ENCODE measurements around the gene CTAGE4. TPM values are rescaled to one million over a fixed set of nuclear protein-coding genes. Genes with fewer than 3 reads are reported as not detected.
"Not testable (repeated sequence)": the region's sequence is repeated elsewhere in the genome, so short reads cannot be mapped to it uniquely, and the experiment has no call there.

The CTAGE4 gene
- polyA plus RNA-seq (ENCODE audit: insufficient read length in 4 of 4), result 10 to 100 TPM in 1 of 4 donors, 1 to 10 TPM in 2, under 1 TPM in 1; 0.30 to 19.3 (median 5.3) TPM

- not testable (repeated sequence) for DNase-seq (ENCODE audit: low read depth in 4 of 4, low spot score in 3 of 4)
Measured at GRCh38 chr7:144183166-144183565, at the start of gene CTAGE4. Gene CTAGE4 (plus strand): TSS chr7:144183466. CDS start chr7:144183504, 38 bp downstream.

GRCh38 chr7:144134116-144134515 is 49.1 kb upstream of the CTAGE4 start:
- no peak for DNase-seq (ENCODE audit: low read depth in 4 of 4, low spot score in 3 of 4)

- DNase-seq (ENCODE audit: low read depth in 4 of 4, low spot score in 3 of 4), result no peak
Measured at GRCh38 chr7:144137501-144137900, 45.8 kb upstream of the CTAGE4 start.

GRCh38 chr7:144142187-144142586 is 41.1 kb upstream of the CTAGE4 start:
- DNase-seq (ENCODE audit: low read depth in 4 of 4, low spot score in 3 of 4), result no peak

- DNase-seq (ENCODE audit: low read depth in 4 of 4, low spot score in 3 of 4), result no peak
Measured at GRCh38 chr7:144144426-144144825, 38.8 kb upstream of the CTAGE4 start.

- no peak for DNase-seq (ENCODE audit: low read depth in 4 of 4, low spot score in 3 of 4)
Measured at GRCh38 chr7:144148224-144148827, 34.9 kb upstream of the CTAGE4 start.

- no peak for DNase-seq (ENCODE audit: low read depth in 4 of 4, low spot score in 3 of 4)
Measured at GRCh38 chr7:144158861-144159260, 24.4 kb upstream of the CTAGE4 start.

- no peak for DNase-seq (ENCODE audit: low read depth in 4 of 4, low spot score in 3 of 4)
Measured at GRCh38 chr7:144164784-144165183, 18.5 kb upstream of the CTAGE4 start.

- not testable (repeated sequence) for DNase-seq (ENCODE audit: low read depth in 4 of 4, low spot score in 3 of 4)
Measured at GRCh38 chr7:144171594-144172350, 11.5 kb upstream of the CTAGE4 start.

GRCh38 chr7:144174613-144175012 is 8.7 kb upstream of the CTAGE4 start:
- DNase-seq (ENCODE audit: low read depth in 4 of 4, low spot score in 3 of 4), result no peak

GRCh38 chr7:144178380-144179164 is 4.7 kb upstream of the CTAGE4 start:
- DNase-seq (ENCODE audit: low read depth in 4 of 4, low spot score in 3 of 4), result peak in 2 of 4 donors; percentile 1 to 2

- not testable (repeated sequence) for DNase-seq (ENCODE audit: low read depth in 4 of 4, low spot score in 3 of 4)
Measured at GRCh38 chr7:144179165-144179479, 4.1 kb upstream of the CTAGE4 start.

- DNase-seq (ENCODE audit: low read depth in 4 of 4, low spot score in 3 of 4), result not testable (repeated sequence)
Measured at GRCh38 chr7:144187848-144188247, 4.6 kb downstream of the CTAGE4 start.

GRCh38 chr7:144188578-144189171 is 5.4 kb downstream of the CTAGE4 start:
- not testable (repeated sequence) for DNase-seq (ENCODE audit: low read depth in 4 of 4, low spot score in 3 of 4)

GRCh38 chr7:144193782-144194181 is 10.5 kb downstream of the CTAGE4 start:
- not testable (repeated sequence) for DNase-seq (ENCODE audit: low read depth in 4 of 4, low spot score in 3 of 4)

- DNase-seq (ENCODE audit: low read depth in 4 of 4, low spot score in 3 of 4), result not testable (repeated sequence)
Measured at GRCh38 chr7:144194453-144194852, 11.2 kb downstream of the CTAGE4 start.

- DNase-seq (ENCODE audit: low read depth in 4 of 4, low spot score in 3 of 4), result not testable (repeated sequence)
Measured at GRCh38 chr7:144195212-144195872, 12.1 kb downstream of the CTAGE4 start, which contains the start of gene ARHGEF35. Gene ARHGEF35 (minus strand): TSS chr7:144195833. CDS start chr7:144188383, 7,450 bp downstream.

- DNase-seq (ENCODE audit: low read depth in 4 of 4, low spot score in 3 of 4), result not testable (repeated sequence)
Measured at GRCh38 chr7:144198934-144199333, 15.7 kb downstream of the CTAGE4 start.

GRCh38 chr7:144201978-144202377 is 18.7 kb downstream of the CTAGE4 start:
- DNase-seq (ENCODE audit: low read depth in 4 of 4, low spot score in 3 of 4), result not testable (repeated sequence)

GRCh38 chr7:144203086-144203485 is 19.8 kb downstream of the CTAGE4 start:
- not testable (repeated sequence) for DNase-seq (ENCODE audit: low read depth in 4 of 4, low spot score in 3 of 4)
